GM21390 (cell line): ENCODE measurements around the gene MAP1LC3C.
A peak's percentile ranks its signal among the peaks of the same experiment; 100 is the strongest.
"Not testable (repeated sequence)": the region's sequence is repeated elsewhere in the genome, so short reads cannot be mapped to it uniquely, and the experiment has no call there.

ENCODE experiments used
- ATAC-seq: cut with Tn5 transposase; IDR thresholded peaks from one replicate; pipeline ENCODE4 v1.9.1; 2021; ENCODE audit not compliant: unreplicated experiment

MAP1LC3C gene

DNA sequence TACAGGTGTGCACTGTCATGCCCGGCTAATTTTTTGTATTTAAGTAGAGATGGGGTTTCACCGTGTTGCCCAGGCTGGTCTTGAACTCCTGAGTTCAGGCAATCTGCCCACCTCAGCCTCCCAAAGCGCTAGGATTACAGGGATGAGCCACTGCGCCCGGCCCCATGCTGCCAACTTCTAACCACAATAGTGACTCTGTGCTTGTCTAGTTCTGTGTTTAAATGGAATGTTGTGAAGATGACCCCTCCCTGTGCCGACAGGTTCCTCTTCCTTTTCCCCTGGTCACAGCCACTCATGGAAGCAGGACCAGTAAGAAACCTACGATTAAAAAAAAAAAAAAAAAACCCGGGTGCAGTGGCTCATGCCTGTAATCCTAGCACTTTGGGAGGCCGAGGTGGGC, 4.7 kb downstream of the MAP1LC3C start:
- no peak for ATAC-seq

DNA sequence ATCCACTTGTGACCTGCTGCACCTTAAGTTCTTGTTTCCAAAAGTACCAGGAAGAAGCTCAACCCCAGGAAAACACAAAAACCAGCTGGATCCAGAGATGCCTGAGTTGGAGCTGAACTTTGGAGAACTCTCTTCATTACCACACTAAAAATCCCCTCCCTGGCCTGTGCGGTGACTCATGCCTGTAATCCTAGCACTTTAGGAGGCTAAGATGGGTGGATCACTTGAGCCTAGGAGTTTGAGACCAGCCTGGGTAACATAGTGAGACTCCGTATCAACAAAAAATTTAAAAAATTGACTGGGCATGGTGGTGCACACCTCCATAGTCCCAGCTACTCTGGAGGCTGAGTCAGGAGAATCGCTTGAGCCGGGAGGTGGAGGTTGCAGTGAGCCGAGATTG, 6.2 kb downstream of the MAP1LC3C start:
- ATAC-seq: no peak

DNA sequence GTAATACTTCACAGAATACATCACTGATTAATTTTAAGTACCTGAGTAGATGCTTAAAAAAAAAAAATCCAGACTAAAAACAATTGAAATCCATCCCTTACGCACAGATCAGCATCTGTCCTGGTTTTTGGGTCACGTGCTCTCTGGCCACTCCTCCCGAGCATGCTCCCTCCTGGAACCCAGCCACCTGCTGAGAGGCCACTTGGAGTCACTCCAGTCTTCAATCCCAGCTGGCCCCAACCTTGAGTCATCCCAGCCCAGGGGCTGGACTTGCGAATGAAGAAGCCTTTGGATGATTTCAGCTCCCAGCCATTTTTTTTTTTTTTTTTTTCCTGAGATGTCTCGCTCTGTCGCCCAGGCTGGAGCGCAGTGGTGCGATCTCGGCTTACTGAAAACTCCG, 8.9 kb downstream of the MAP1LC3C start:
- ATAC-seq: no peak

- not testable (repeated sequence) for ATAC-seq
These were observed 10.4 kb downstream of the MAP1LC3C start for GRCh38 chr1:241988389-241988930.

DNA sequence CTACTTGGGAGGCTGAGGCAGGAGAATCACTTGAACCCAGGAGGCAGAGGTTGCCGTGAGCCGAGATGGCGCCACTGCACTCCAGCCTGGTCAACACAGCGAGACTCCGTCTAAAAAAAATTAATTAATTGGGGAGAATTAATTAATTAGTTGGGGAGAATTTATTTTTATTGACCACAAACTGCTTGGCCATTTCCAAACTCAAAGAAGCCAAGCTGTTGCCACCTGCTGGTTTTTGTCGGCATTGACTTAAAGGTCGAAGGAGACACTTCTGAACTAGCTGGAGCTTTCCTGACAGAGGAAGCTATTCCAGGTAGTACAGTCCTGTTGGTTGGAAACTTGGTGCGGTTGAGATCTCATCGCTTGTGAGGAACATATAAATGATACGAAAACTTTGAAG, 13.1 kb downstream of the MAP1LC3C start:
- ATAC-seq: peak; percentile 61

DNA sequence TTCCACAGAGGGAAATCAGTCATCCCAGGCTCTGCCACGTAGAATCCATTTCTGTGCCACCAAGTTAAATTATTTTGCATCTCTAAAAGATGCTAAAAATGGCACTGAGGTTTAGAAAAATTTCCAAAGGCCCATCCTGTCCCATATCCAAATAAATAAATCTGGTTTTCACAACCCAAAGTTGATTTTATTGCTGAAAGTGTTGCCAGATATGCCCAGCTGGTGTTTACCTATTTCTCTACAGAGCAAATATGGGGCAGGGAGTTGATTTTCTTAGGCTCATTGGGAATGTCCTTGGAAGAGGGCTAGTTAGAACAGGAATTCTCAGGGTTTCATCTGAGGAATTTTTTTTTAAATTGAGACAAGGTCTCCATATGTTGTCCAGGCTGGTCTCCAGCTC, 19.0 kb downstream of the MAP1LC3C start:
- no peak for ATAC-seq

DNA sequence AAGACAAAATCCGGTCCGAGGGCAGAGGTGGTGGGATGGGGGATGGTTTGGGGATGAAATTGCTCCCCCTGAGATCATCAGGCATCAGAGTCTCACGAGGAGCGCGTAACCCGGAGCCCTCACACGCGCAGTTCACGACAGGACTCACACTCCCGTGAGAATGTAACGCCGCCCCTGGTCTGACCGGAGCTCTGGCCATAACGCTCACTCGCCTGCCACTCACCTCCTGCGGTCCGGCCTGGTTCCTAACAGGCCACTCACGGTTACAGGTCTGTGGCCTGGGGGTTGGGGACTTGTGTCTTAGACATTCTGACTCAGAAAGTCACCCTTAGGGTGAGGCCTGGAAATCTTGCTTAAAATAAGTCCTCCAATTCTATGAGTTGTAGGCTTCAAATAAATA, 19.8 kb downstream of the MAP1LC3C start:
- ATAC-seq: no peak

DNA sequence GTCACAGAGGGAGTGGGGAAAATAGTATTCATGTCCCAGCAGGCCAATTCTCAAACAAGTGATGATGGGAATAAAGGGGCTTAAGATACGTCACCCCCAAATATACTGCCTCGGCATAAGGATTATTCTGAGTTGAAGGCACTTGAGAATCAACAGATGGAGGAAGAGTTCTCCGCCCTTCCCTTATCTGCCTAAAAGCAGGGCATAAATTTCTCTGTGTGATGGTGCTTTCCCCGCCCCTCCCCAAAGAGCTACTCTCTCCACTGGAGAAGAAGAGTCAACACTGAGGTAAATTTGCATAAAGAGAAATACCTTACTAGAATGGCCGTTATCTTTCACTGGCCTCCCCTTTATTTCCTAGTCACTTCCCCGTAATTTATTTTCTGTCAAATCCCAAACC, 22.7 kb downstream of the MAP1LC3C start:
- no peak for ATAC-seq

GRCh38 chr1:241972703-241973369, 26.1 kb downstream of the MAP1LC3C start:
- no peak for ATAC-seq

DNA sequence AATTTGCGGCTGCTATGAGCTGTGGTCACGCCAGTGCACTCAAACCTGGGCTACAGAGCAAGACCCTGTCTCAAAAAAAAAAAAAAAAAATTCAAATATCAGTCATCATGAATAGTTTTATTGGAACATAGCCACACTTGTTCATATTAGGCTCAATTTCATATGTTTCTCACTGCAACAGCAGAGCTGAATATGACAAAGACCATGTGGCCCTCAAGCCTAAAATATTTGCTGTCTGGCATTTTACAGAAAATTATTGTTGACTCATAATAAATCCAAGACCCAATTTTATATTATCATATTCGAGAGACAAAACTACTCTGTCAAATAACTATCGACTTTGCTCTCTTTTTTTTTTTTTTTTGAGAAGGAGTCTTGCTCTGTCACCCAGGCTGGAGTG, 30.3 kb downstream of the MAP1LC3C start:
- ATAC-seq: no peak

GRCh38 chr1:241964550-241965282, 34.2 kb downstream of the MAP1LC3C start:
- ATAC-seq: no peak

DNA sequence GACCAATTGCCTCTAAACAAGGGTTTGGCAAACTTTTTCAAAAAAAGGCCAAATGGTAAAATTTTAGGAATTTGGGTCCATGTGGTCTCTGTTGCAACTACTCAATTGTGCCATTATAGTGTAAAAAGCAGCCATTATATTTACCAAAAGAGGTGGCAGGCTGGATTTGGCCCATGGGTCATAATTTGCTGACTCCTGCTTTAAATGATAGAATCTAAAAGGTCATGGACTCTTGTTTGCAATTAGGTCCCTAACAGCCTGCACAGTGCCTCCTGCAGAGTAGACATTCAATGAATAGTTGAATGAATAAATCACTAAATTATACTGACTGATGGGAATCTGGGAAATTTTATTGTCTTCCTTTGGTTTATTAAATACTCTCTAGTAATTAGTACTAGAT, 35.2 kb downstream of the MAP1LC3C start:
- ATAC-seq: no peak

DNA sequence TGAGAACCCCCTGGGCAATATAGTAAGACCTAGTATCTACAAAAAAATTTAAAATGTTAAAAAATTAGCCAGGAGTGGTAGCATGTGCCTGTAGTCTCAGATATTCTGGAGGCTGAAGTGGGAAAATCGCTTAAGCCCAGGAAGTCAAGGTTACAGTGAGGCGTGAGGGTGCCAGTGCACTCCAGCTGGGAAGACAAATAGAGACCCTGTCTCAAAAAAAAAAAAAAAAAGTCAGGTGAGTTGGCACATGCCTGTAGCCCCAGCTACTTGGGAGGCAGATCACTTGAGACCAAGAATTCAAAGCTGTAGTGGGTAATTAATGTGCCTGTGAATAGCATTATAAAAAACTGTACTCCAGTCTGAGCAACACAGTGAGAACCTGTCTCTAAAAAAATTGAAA, 36.7 kb downstream of the MAP1LC3C start:
- ATAC-seq: no peak

GRCh38 chr1:241957692-241958494, 41.0 kb downstream of the MAP1LC3C start, which contains the start of gene BECN2:
TSS of gene BECN2 (plus strand) at chr1:241957767. CDS start at chr1:241957767, 0 bp downstream.
- no peak for ATAC-seq

GRCh38 chr1:241950390-241950789, 48.5 kb downstream of the MAP1LC3C start:
- no peak for ATAC-seq

DNA sequence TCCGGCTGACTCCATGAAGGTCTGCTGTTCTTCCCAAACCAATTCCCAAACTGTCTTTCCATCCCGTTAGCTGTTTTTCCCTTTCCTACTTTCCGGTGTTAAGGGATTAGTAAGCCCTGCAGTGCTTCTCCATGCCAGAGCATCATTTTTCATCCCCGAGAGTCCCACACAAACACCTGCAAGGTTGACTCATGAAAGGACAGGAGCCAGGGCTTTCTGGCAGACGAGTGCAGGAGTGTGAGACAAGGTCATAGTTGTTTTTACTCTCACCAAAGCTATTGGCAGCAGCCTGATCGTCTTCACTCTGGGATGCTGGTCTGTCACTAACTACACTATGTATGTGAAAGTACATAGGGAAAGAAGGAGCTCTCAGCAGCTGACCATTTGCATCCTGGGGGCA, 51.5 kb downstream of the MAP1LC3C start:
- no peak for ATAC-seq
